ENCODE results near the gene CFAP99. TPM values are rescaled to one million over a fixed set of nuclear protein-coding genes. Genes with fewer than 3 reads are reported as not detected.
"Not testable (repeated sequence)": the region's sequence is repeated elsewhere in the genome, so short reads cannot be mapped to it uniquely, and the experiment has no call there.

Gene CFAP99
- total and polyA plus RNA-seq, 2 of the 8 experiments (the other 6 are each of a cell fraction or from before 2014, with no cell fraction given) = not detected

DNA sequence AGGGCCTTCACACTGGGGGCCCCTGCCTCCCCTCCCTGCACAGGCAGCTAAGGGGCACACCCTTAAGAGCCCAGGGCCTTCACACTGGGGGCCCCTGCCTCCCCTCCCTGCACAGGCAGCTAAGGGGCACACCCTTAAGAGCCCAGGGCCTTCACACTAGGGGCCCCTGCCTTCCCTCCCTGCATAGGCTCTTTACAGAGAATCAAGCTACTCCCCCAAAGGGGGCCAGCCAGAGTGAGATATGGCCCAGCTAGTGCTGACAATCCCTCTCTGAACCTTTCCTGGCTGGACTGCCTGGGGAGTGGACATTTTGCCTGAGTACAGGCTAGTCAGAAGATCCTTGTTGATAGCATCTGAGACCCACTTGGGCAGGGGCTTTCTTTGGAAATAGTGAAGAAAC lies 46.8 kb downstream of the CFAP99 start:
- peaks cover 0 to 20% (median 13%) of the 10 kb centered on the region in 4 experiments; a peak in 5 of 7 replicates for H3K27me3 ChIP-seq (replicated peaks in 1 of 4; ENCODE audit: control insufficient read depth in 3 of 4, extremely low read depth in 1 of 4, insufficient read depth in 3 of 4, low read length in 3 of 4)
- POLR2A ChIA-PET (ENCODE audit: partially characterized antibody) = interaction anchor here (0.6 to 0.9 kb wide), 3 partner anchors 24 to 1506 kb away, joined by 3 to 4 read pairs (median 3); no protein-coding TSS in a partner anchor
- H3K14ac ChIP-seq (ENCODE audit: insufficient read length); FAIRE-seq; H2AFZ ChIP-seq (ENCODE audit: low read length); H3K18ac ChIP-seq (ENCODE audit: extremely low read depth, low read length); H2BK5ac ChIP-seq (ENCODE audit: low read depth, low read length); H4K91ac ChIP-seq (replicated peaks; ENCODE audit: insufficient read length, low read length); H3K4me1 ChIP-seq (replicated peaks in 1 of 4; ENCODE audit: control insufficient read depth in 3 of 4, insufficient read depth in 4 of 4, low read length in 3 of 4); H2BK20ac ChIP-seq (ENCODE audit: low read length); H2BK12ac ChIP-seq (ENCODE audit: low read depth, low read length); H3K4me2 ChIP-seq (ENCODE audit: insufficient read depth in 1 of 2, low read depth in 2 of 2, low read length in 2 of 2); H3K4me3 ChIP-seq (ENCODE audit: extremely low read depth in 1 of 4, insufficient read depth in 2 of 4, low read depth in 3 of 4, low read length in 4 of 4); H2BK120ac ChIP-seq (replicated peaks; ENCODE audit: low read depth, low read length); H3K4ac ChIP-seq (replicated peaks; ENCODE audit: insufficient read length, low read depth, low read length); H2BK15ac ChIP-seq (ENCODE audit: low read length); H3K56ac ChIP-seq (replicated peaks; ENCODE audit: insufficient read length, low read depth, low read length); H3K27ac ChIP-seq (ENCODE audit: low read depth, low read length); H3K79me1 ChIP-seq (ENCODE audit: low read depth, low read length); H3K9ac ChIP-seq (replicated peaks in 1 of 4; ENCODE audit: extremely low read depth in 1 of 4, low read depth in 3 of 4, low read length in 3 of 4); H4K5ac ChIP-seq (ENCODE audit: insufficient read length, low read depth, low read length); H4K8ac ChIP-seq (ENCODE audit: extremely low read depth, insufficient read depth, low read length); H3K9me3 ChIP-seq (ENCODE audit: insufficient read depth in 2 of 2, low read depth in 1 of 2, low read length in 1 of 2); H2AK5ac ChIP-seq (ENCODE audit: low read depth, low read length); DNase-seq (ENCODE audit: low read depth in 1 of 2, low spot score in 2 of 2); H3K36me3 ChIP-seq (ENCODE audit: control insufficient read depth in 2 of 4, insufficient read depth in 4 of 4, low read length in 3 of 4); H3K23ac ChIP-seq (ENCODE audit: insufficient read length): not testable (repeated sequence)
- H3K79me2 ChIP-seq (ENCODE audit: control insufficient read depth in 1 of 2, insufficient read depth in 2 of 2, low read length in 2 of 2) = peaks cover 10 to 29% of the 10 kb centered on the region in 2 experiments
- peaks cover 6 to 10% of the 10 kb centered on the region in 2 experiments for H4K20me1 ChIP-seq (replicated peaks in 1 of 2; ENCODE audit: control insufficient read depth in 1 of 2, insufficient read depth in 2 of 2, low read length in 2 of 2)
- H3K23me2 ChIP-seq (ENCODE audit: low read depth, low read length) = peaks cover 14% of the 10 kb centered on the region
- CTCF ChIA-PET (ENCODE audit: partially characterized antibody) = interaction anchor here (0.9 to 3.3 kb wide), 6 partner anchors 15 to 246 kb away, joined by 3 to 30 read pairs (median 3); no protein-coding TSS in a partner anchor

Data from H1 (cell line).